ENCODE measurements around the gene FGFR1OP2. TPM values are rescaled to one million over a fixed set of nuclear protein-coding genes. Genes with fewer than 3 reads are reported as not detected.

Gene FGFR1OP2
- total and polyA plus RNA-seq, 8 donors: 12.3 to 94.2 (median 30.8) TPM

DNA sequence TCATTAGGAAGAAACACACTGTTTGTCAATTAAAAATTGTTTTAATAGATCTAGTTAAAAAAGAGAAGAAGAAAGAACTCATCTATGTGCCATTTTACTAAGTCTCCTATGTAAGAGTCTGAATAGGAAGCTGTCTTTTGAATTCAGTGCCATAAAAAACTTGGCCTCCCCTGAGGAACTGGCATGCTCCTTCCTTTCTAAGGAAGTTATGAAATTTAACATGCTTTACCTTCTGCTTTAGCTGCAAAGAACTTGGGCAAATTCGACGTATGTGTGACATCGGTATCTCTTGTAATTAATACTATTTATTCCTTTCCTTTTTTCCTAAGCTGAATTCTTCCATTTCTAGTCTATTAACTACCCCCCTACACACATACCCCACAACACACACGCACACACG lies 63.4 kb downstream of the FGFR1OP2 start:
- H3K36me3 ChIP-seq: peaks cover 4 to 37% (median 37%) of the 10 kb centered on the region in 4 donors
- no peaks in the 10 kb centered on the region for H3K9me3 ChIP-seq
- no peak for DNase-seq
- no peaks in the 10 kb centered on the region for H3K27me3 ChIP-seq
- 88 to 92% (median 91%) methylated on average over 5 of the region's 5 CpGs for WGBS, 5 donors
- H3K4me3 ChIP-seq: no peak overlapping the region
- peaks cover 0 to 29% (median 6%) of the 10 kb centered on the region in 4 donors for H3K4me1 ChIP-seq
- TF ChIP-seq POLR2AphosphoS5 (IDR thresholded peaks at IDR 0.05) (no peak), EP300 (IDR thresholded peaks at IDR 0.05) (no peak), POLR2A (IDR thresholded peaks at IDR 0.05) (no peak)
- TF ChIP-seq, protein P1, sequence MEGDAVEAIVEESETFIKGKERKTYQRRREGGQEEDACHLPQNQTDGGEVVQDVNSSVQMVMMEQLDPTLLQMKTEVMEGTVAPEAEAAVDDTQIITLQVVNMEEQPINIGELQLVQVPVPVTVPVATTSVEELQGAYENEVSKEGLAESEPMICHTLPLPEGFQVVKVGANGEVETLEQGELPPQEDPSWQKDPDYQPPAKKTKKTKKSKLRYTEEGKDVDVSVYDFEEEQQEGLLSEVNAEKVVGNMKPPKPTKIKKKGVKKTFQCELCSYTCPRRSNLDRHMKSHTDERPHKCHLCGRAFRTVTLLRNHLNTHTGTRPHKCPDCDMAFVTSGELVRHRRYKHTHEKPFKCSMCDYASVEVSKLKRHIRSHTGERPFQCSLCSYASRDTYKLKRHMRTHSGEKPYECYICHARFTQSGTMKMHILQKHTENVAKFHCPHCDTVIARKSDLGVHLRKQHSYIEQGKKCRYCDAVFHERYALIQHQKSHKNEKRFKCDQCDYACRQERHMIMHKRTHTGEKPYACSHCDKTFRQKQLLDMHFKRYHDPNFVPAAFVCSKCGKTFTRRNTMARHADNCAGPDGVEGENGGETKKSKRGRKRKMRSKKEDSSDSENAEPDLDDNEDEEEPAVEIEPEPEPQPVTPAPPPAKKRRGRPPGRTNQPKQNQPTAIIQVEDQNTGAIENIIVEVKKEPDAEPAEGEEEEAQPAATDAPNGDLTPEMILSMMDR (IDR thresholded peaks at IDR 0.05): no peak
- intact Hi-C loops (cut with DNase I; ENCODE audit: low total_unique reads): loop anchor here (10.0 kb wide), 1 partner anchor 57 kb away; no protein-coding TSS in a partner anchor
- no peak overlapping the region for H3K27ac ChIP-seq

DNA sequence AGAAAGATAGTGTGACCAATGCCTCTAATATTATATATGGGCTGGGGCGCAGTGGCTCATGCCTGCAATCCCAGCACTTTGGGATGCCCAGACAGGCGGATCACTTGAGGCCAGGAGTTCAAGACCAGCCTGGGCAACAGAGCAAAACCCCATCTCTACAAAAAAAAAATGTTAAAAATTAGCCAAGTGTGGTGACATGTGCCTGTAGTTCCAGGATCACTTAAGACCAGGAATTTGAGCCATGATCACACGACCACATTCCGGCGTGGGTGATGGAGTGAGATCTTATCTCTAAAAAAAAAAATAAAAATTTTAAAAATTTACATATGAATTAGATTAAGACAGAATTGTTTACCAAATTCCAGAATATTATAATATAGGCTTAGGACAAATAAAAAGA lies 63.9 kb downstream of the FGFR1OP2 start:
- Histone ChIP-seq H3K27ac (no peak overlapping the region), H3K4me3 (no peak overlapping the region), H3K9me3 (no peaks in the 10 kb centered on the region), H3K36me3 (peaks cover 4 to 33% (median 33%) of the 10 kb centered on the region in 4 donors), H3K4me1 (peaks cover 0 to 30% (median 8%) of the 10 kb centered on the region in 4 donors), H3K27me3 (no peaks in the 10 kb centered on the region)
- DNase-seq: no peak
- WGBS, 5 donors: 78 to 98% (median 91%) methylated on average over 4 to 5 of the region's 5 CpGs
- TF ChIP-seq, protein P1 (IDR thresholded peaks at IDR 0.05): no peak
- TF ChIP-seq POLR2AphosphoS5 (IDR thresholded peaks at IDR 0.05) (no peak), EP300 (IDR thresholded peaks at IDR 0.05) (no peak), POLR2A (IDR thresholded peaks at IDR 0.05) (no peak)
- intact Hi-C loops (cut with DNase I; ENCODE audit: low total_unique reads): loop anchor here (10.0 kb wide), 1 partner anchor 57 kb away; no protein-coding TSS in a partner anchor

DNA sequence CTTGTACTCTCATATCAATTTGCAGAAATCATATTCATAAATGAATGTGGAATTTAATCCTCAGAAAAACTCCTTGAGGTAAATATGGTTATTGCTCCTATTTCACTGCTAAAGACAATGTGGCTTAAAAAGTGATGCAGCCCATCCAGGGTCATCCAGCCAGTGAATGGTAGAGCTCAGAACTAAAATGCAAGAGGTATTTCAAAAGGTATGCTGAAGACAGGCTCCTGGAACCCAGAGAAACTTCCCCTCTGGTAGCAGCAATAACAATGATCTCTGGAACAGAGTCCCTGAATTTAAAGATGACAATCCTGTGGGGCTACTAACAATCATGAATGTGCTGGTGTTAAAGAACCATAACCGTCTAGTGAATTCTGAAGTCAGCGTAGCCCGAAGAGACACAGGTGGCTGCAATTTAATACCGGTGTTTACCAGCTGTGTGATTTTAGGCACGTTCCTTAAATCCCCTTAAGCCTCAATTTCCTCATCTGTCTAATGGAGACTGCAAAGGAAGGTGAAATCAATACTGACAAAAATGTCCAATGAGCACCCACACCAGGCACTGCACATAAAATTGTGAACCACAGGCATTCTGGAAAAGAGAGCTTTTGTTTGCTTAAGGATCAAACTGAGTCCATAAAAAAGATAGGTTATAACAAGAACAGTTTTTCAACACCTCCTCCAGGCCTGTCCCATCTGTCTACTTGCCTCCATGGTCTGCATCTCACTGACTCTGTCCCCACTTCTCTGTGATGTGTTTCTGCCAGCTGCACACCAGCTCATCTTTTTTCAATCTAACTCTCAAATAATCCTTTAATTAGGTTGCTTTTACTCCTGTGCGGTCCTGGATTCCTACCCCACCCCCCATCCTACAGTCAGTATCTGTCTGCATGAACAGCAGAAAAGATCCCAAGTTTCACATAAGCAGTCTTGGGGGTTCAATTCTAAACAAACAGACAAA lies 65.4 kb downstream of the FGFR1OP2 start:
- DNase-seq: no peak
- Histone ChIP-seq H3K27me3 (no peaks in the 10 kb centered on the region), H3K36me3 (peaks cover 3 to 19% (median 18%) of the 10 kb centered on the region in 4 donors), H3K4me1 (peaks cover 0 to 43% (median 8%) of the 10 kb centered on the region in 4 donors), H3K9me3 (no peaks in the 10 kb centered on the region), H3K27ac (no peak overlapping the region), H3K4me3 (no peak overlapping the region)
- intact Hi-C loops (cut with DNase I; ENCODE audit: low total_unique reads): loop anchor here (10.0 kb wide), 1 partner anchor 59 kb away; no protein-coding TSS in a partner anchor
- TF ChIP-seq POLR2A (IDR thresholded peaks at IDR 0.05) (no peak), POLR2AphosphoS5 (IDR thresholded peaks at IDR 0.05) (no peak), EP300 (IDR thresholded peaks at IDR 0.05) (no peak)
- TF ChIP-seq, protein P1 (IDR thresholded peaks at IDR 0.05): no peak
- WGBS, 5 donors: 78 to 87% (median 86%) methylated on average over 6 of the region's 6 CpGs

DNA sequence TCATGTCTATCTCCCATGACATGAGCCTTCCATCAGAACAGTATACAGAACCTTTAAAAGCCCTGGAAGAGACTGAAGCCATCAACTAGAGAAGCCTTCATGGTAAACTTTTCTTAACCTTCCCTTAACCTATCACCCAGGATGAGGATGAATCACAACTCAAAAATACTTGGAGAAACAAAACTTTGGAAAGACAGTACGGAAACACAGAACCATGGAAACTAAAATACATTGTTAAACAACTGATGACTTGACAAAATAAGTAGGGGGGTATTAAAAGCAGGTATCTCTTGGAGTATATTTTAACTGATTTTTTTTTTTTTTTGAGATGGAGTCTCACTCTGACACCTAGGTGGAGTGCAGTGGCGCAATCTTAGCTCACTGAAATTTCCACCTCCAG lies 67.2 kb downstream of the FGFR1OP2 start:
- H3K9me3 ChIP-seq: no peaks in the 10 kb centered on the region
- H3K27me3 ChIP-seq: no peaks in the 10 kb centered on the region
- H3K36me3 ChIP-seq: peaks cover 0 to 8% (median 3%) of the 10 kb centered on the region in 4 donors
- no peak for DNase-seq
- no peak overlapping the region for H3K27ac ChIP-seq
- intact Hi-C loops (cut with DNase I; ENCODE audit: low total_unique reads): loop anchor here (10.0 kb wide), 1 partner anchor 61 kb away; no protein-coding TSS in a partner anchor
- H3K4me3 ChIP-seq: no peak overlapping the region
- 83 to 98% (median 95%) methylated on average over 2 of the region's 2 CpGs for WGBS, 5 donors
- H3K4me1 ChIP-seq: peaks cover 0 to 53% (median 11%) of the 10 kb centered on the region in 4 donors
- no peak for TF ChIP-seq POLR2AphosphoS5 (IDR thresholded peaks at IDR 0.05)
- no peak for TF ChIP-seq POLR2A (IDR thresholded peaks at IDR 0.05)
- TF ChIP-seq EP300 (IDR thresholded peaks at IDR 0.05): no peak
- TF ChIP-seq, protein P1 (IDR thresholded peaks at IDR 0.05): no peak

Measured in stomach (tissue), 9 donors.